Measurements from ENCODE around the gene EIF1.
A peak's percentile ranks its signal among the peaks of the same experiment; 100 is the strongest.

EIF1 gene

DNA sequence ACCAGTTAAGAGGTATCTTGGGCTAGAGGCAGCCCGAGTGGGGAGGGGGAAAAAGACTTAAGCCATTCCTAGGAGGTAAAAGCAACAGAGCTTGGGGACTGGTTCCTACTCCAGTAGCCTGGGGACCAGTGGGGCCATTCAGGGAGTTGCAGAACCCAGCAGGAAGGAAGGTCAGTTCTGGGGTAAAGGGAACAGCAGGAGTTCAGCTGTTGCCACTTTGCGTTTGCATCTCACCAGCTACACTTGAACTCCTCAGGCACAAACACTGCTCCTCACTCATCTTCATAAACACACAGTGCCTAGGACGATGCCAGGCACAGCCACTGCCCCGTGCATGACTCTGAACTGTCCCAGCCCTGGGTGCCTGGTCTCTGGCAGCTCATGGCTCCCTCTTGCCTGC, 41.8 kb downstream of the EIF1 start:
- Histone ChIP-seq H2BK120ac (ENCODE audit: low read depth, low read length) (no peak overlapping the region), H3K4me3 (ENCODE audit: low read length in 2 of 2) (no peak overlapping the region), H3K9ac (ENCODE audit: low read depth, low read length, poor library complexity) (no peak overlapping the region), H3K79me1 (ENCODE audit: low read depth, low read length) (no peaks in the 10 kb centered on the region), H3K27me3 (ENCODE audit: control insufficient read depth in 3 of 3, insufficient read depth in 3 of 3, low read depth in 1 of 3, low read length in 3 of 3) (peaks cover 3 to 29% (median 13%) of the 10 kb centered on the region in 3 experiments), H4K8ac (ENCODE audit: low read depth, low read length) (no peak overlapping the region), H3K18ac (ENCODE audit: low read length) (no peak overlapping the region), H3K27ac (replicated peaks; ENCODE audit: low read length) (no peak overlapping the region), H3K9me3 (replicated peaks in 1 of 2; ENCODE audit: control insufficient read depth in 2 of 2, insufficient read depth in 1 of 2, low read depth in 1 of 2, low read length in 2 of 2) (no peaks in the 10 kb centered on the region), H3K36me3 (replicated peaks in 1 of 2; ENCODE audit: control insufficient read depth in 2 of 2, insufficient read depth in 2 of 2, low read length in 2 of 2) (no peaks in the 10 kb centered on the region), H2AK5ac (ENCODE audit: low read depth, low read length) (no peak overlapping the region), H4K91ac (ENCODE audit: low read depth, low read length, poor library complexity) (no peak overlapping the region), H2AFZ (ENCODE audit: low read length) (no peak overlapping the region), H2BK5ac (ENCODE audit: low read length) (no peak overlapping the region), H3K4ac (ENCODE audit: low read length) (no peak overlapping the region), H3K23ac (ENCODE audit: low read depth, low read length, poor library complexity) (no peak overlapping the region), H3K4me1 (ENCODE audit: control insufficient read depth in 2 of 2, insufficient read depth in 1 of 2, low read depth in 1 of 2, low read length in 2 of 2) (peaks cover 3 to 5% of the 10 kb centered on the region in 2 donors), H3K4me2 (ENCODE audit: insufficient read depth, low read length, poor library complexity, severe bottlenecking) (no peak overlapping the region), H2BK12ac (ENCODE audit: low read length) (no peak overlapping the region), H3K14ac (ENCODE audit: low read length) (no peak overlapping the region), H2BK15ac (ENCODE audit: low read length) (no peak overlapping the region)
- WGBS, 2 donors (ENCODE audit: extremely low coverage in 2 of 2, insufficient read length in 2 of 2, insufficient replicate concordance in 1 of 2): no CpG with 5 or more reads among the region's 4 CpGs
- no peak for DNase-seq (ENCODE audit: low spot score)

- no peaks in the 10 kb centered on the region for H3K79me1 ChIP-seq (ENCODE audit: low read depth, low read length)
- no peak overlapping the region for H2BK5ac ChIP-seq (ENCODE audit: low read length)
- DNase-seq (ENCODE audit: low spot score): no peak
- H3K4me2 ChIP-seq (ENCODE audit: insufficient read depth, low read length, poor library complexity, severe bottlenecking): no peak overlapping the region
- no peak overlapping the region for H4K91ac ChIP-seq (ENCODE audit: low read depth, low read length, poor library complexity)
- WGBS, 2 donors (ENCODE audit: extremely low coverage in 2 of 2, insufficient read length in 2 of 2, insufficient replicate concordance in 1 of 2): no CpG with 5 or more reads among the region's 3 CpGs
- H2BK120ac ChIP-seq (ENCODE audit: low read depth, low read length): no peak overlapping the region
- no peak overlapping the region for H3K4me3 ChIP-seq (ENCODE audit: low read length in 2 of 2)
- no peak overlapping the region for H4K8ac ChIP-seq (ENCODE audit: low read depth, low read length)
- H3K4me1 ChIP-seq (ENCODE audit: control insufficient read depth in 2 of 2, insufficient read depth in 1 of 2, low read depth in 1 of 2, low read length in 2 of 2): peaks cover 3 to 5% of the 10 kb centered on the region in 2 donors
- no peak overlapping the region for H2BK12ac ChIP-seq (ENCODE audit: low read length)
- peaks cover 5 to 38% (median 26%) of the 10 kb centered on the region in 3 experiments for H3K27me3 ChIP-seq (ENCODE audit: control insufficient read depth in 3 of 3, insufficient read depth in 3 of 3, low read depth in 1 of 3, low read length in 3 of 3)
- no peak overlapping the region for H2AFZ ChIP-seq (ENCODE audit: low read length)
- peak overlapping the region; percentile 36 for H3K9ac ChIP-seq (ENCODE audit: low read depth, low read length, poor library complexity)
- no peak overlapping the region for H3K14ac ChIP-seq (ENCODE audit: low read length)
- H3K36me3 ChIP-seq (replicated peaks in 1 of 2; ENCODE audit: control insufficient read depth in 2 of 2, insufficient read depth in 2 of 2, low read length in 2 of 2): no peaks in the 10 kb centered on the region
- H3K9me3 ChIP-seq (replicated peaks in 1 of 2; ENCODE audit: control insufficient read depth in 2 of 2, insufficient read depth in 1 of 2, low read depth in 1 of 2, low read length in 2 of 2): no peaks in the 10 kb centered on the region
- H3K23ac ChIP-seq (ENCODE audit: low read depth, low read length, poor library complexity): no peak overlapping the region
- H2BK15ac ChIP-seq (ENCODE audit: low read length): no peak overlapping the region
- no peak overlapping the region for H3K4ac ChIP-seq (ENCODE audit: low read length)
- peak overlapping the region; percentile 67 for H2AK5ac ChIP-seq (ENCODE audit: low read depth, low read length)
- no peak overlapping the region for H3K27ac ChIP-seq (replicated peaks; ENCODE audit: low read length)
- H3K18ac ChIP-seq (ENCODE audit: low read length): no peak overlapping the region
These were observed 43.2 kb downstream of the EIF1 start for GRCh38 chr17:41731836-41732235.

DNA sequence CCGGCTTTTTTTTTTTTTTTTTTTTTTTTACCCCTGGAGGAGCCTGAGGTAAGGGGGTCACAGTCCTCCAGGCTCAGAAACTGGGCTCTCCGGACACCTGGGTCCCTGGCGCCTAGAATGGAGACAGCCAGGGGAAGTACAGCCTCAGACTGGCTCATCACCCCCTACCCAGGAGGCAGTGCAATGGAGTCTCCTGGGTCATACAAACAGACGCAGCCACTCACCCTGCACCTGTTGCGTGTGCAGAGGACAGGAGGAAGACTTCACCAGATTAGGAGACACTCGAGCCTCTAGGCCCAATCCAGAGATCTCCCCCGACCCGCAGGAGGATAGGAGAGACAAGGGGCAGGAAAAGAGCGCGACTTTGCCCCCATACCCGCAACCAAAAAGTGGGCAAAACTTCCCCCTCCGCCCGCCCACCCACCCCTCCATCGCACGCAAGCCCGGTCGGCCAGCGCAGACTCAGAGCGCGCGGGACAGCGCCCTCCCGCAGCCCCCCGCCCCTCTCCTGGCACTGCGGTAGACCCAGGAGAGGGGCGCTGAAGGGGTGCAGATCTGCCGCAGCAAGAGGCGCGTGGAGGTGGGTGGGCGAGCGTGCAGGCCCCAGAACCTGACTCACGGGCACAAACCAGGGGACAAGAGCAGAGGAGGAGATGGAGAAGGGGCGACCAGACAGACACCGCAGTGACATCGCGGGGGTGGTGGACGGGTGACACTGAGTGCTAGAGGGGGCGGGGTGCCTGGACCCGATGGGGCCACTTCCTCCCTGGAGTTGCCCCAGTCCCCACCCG, 44.9 kb downstream of the EIF1 start:
- Histone ChIP-seq H2BK120ac (ENCODE audit: low read depth, low read length) (no peak overlapping the region), H2BK12ac (ENCODE audit: low read length) (no peak overlapping the region), H3K23ac (ENCODE audit: low read depth, low read length, poor library complexity) (peak overlapping the region; percentile 92), H4K8ac (ENCODE audit: low read depth, low read length) (no peak overlapping the region), H2BK15ac (ENCODE audit: low read length) (peak overlapping the region; percentile 70), H2AFZ (ENCODE audit: low read length) (peak overlapping the region; percentile 94), H4K91ac (ENCODE audit: low read depth, low read length, poor library complexity) (no peak overlapping the region), H3K18ac (ENCODE audit: low read length) (no peak overlapping the region), H3K4me2 (ENCODE audit: insufficient read depth, low read length, poor library complexity, severe bottlenecking) (peak overlapping the region; percentile 100), H3K27ac (replicated peaks; ENCODE audit: low read length) (no peak overlapping the region), H3K9me3 (replicated peaks in 1 of 2; ENCODE audit: control insufficient read depth in 2 of 2, insufficient read depth in 1 of 2, low read depth in 1 of 2, low read length in 2 of 2) (no peaks in the 10 kb centered on the region), H3K27me3 (ENCODE audit: control insufficient read depth in 3 of 3, insufficient read depth in 3 of 3, low read depth in 1 of 3, low read length in 3 of 3) (peaks cover 5 to 45% (median 35%) of the 10 kb centered on the region in 3 experiments), H3K4me1 (ENCODE audit: control insufficient read depth in 2 of 2, insufficient read depth in 1 of 2, low read depth in 1 of 2, low read length in 2 of 2) (peaks cover 6 to 9% of the 10 kb centered on the region in 2 donors), H3K4me3 (ENCODE audit: low read length in 2 of 2) (peak overlapping the region; percentile 52 to 78), H3K36me3 (replicated peaks in 1 of 2; ENCODE audit: control insufficient read depth in 2 of 2, insufficient read depth in 2 of 2, low read length in 2 of 2) (no peaks in the 10 kb centered on the region), H3K79me1 (ENCODE audit: low read depth, low read length) (no peaks in the 10 kb centered on the region), H3K14ac (ENCODE audit: low read length) (peak overlapping the region; percentile 14), H2AK5ac (ENCODE audit: low read depth, low read length) (peak overlapping the region; percentile 66), H2BK5ac (ENCODE audit: low read length) (peak overlapping the region; percentile 55), H3K9ac (ENCODE audit: low read depth, low read length, poor library complexity) (peak overlapping the region; percentile 94), H3K4ac (ENCODE audit: low read length) (no peak overlapping the region)
- WGBS, 2 donors (ENCODE audit: extremely low coverage in 2 of 2, insufficient read length in 2 of 2, insufficient replicate concordance in 1 of 2): no CpG with 5 or more reads among the region's 40 CpGs
- DNase-seq (ENCODE audit: low spot score): no peak

GRCh38 chr17:41734139-41734948, 45.7 kb downstream of the EIF1 start, which contains the start of gene HAP1:
Gene HAP1, minus strand, starts transcription at chr17:41734643. Its CDS starts 9 bp downstream, at chr17:41734634.
- peak within 1 kb of the TSS; percentile 92 for H3K23ac ChIP-seq (ENCODE audit: low read depth, low read length, poor library complexity)
- peak within 1 kb of the TSS; percentile 66 for H2AK5ac ChIP-seq (ENCODE audit: low read depth, low read length)
- H3K18ac ChIP-seq (ENCODE audit: low read length): peak within 1 kb of the TSS; percentile 96
- H2BK15ac ChIP-seq (ENCODE audit: low read length): peak within 1 kb of the TSS; percentile 93
- H2BK5ac ChIP-seq (ENCODE audit: low read length): peak within 1 kb of the TSS; percentile 55
- peak within 1 kb of the TSS; percentile 84 for H2BK120ac ChIP-seq (ENCODE audit: low read depth, low read length)
- no peaks in the 10 kb centered on the region for H3K36me3 ChIP-seq (replicated peaks in 1 of 2; ENCODE audit: control insufficient read depth in 2 of 2, insufficient read depth in 2 of 2, low read length in 2 of 2)
- no peak within 1 kb of the TSS for H3K4ac ChIP-seq (ENCODE audit: low read length)
- no peak within 1 kb of the TSS for H3K27ac ChIP-seq (replicated peaks; ENCODE audit: low read length)
- H3K4me2 ChIP-seq (ENCODE audit: insufficient read depth, low read length, poor library complexity, severe bottlenecking): peak within 1 kb of the TSS; percentile 100
- H2AFZ ChIP-seq (ENCODE audit: low read length): peak within 1 kb of the TSS; percentile 94
- H3K79me1 ChIP-seq (ENCODE audit: low read depth, low read length): no peaks in the 10 kb centered on the region
- peak within 1 kb of the TSS; percentile 99 for H2BK12ac ChIP-seq (ENCODE audit: low read length)
- peak; percentile 67 for DNase-seq (ENCODE audit: low spot score)
- H4K91ac ChIP-seq (ENCODE audit: low read depth, low read length, poor library complexity): no peak within 1 kb of the TSS
- H3K27me3 ChIP-seq (ENCODE audit: control insufficient read depth in 3 of 3, insufficient read depth in 3 of 3, low read depth in 1 of 3, low read length in 3 of 3): peaks cover 5 to 45% (median 35%) of the 10 kb centered on the region in 3 experiments
- no CpG with 5 or more reads among the region's 77 CpGs for WGBS, 2 donors (ENCODE audit: extremely low coverage in 2 of 2, insufficient read length in 2 of 2, insufficient replicate concordance in 1 of 2)
- H3K4me1 ChIP-seq (ENCODE audit: control insufficient read depth in 2 of 2, insufficient read depth in 1 of 2, low read depth in 1 of 2, low read length in 2 of 2): peaks cover 6 to 9% of the 10 kb centered on the region in 2 donors
- no peaks in the 10 kb centered on the region for H3K9me3 ChIP-seq (replicated peaks in 1 of 2; ENCODE audit: control insufficient read depth in 2 of 2, insufficient read depth in 1 of 2, low read depth in 1 of 2, low read length in 2 of 2)
- H3K14ac ChIP-seq (ENCODE audit: low read length): peak within 1 kb of the TSS; percentile 78
- H3K4me3 ChIP-seq (ENCODE audit: low read length in 2 of 2): peak within 1 kb of the TSS; percentile 52 to 78
- peak within 1 kb of the TSS; percentile 94 for H3K9ac ChIP-seq (ENCODE audit: low read depth, low read length, poor library complexity)
- no peak within 1 kb of the TSS for H4K8ac ChIP-seq (ENCODE audit: low read depth, low read length)
